SHP77 treated with DMSO at 0.1 percent for 48 hours (cell line): ENCODE data around the gene NEBL.

Source experiments
- DNase-seq: peaks from one replicate; lab custom pipeline; 2025; lab: John Stamatoyannopoulos, UW

The NEBL gene

GRCh38 chr10:20903635-20904390 is 6.7 kb upstream of the NEBL start:
- DNase-seq, result no peak

- no peak for DNase-seq
Measured at GRCh38 chr10:20901110-20901509, 4.0 kb upstream of the NEBL start.

GRCh38 chr10:20898866-20899535 is 1.9 kb upstream of the NEBL start:
- DNase-seq, result no peak

GRCh38 chr10:20893297-20893696 is 3.8 kb downstream of the NEBL start:
- DNase-seq, result no peak

GRCh38 chr10:20892796-20893195 is 4.3 kb downstream of the NEBL start:
- DNase-seq, result no peak

- no peak for DNase-seq
Measured at GRCh38 chr10:20892011-20892585, 5.0 kb downstream of the NEBL start.

GRCh38 chr10:20891338-20891714 is 5.8 kb downstream of the NEBL start:
- DNase-seq, result no peak

- peak; percentile 29 for DNase-seq
Measured at GRCh38 chr10:20890491-20891337, 6.4 kb downstream of the NEBL start.

GRCh38 chr10:20890009-20890408 is 7.1 kb downstream of the NEBL start:
- peak; percentile 66 for DNase-seq

- peak; percentile 31 for DNase-seq
Measured at GRCh38 chr10:20888620-20889330, 8.3 kb downstream of the NEBL start.

GRCh38 chr10:20887706-20888555 is 9.2 kb downstream of the NEBL start:
- DNase-seq, result no peak

- peak; percentile 26 for DNase-seq
Measured at GRCh38 chr10:20885678-20886077, 11.4 kb downstream of the NEBL start.

GRCh38 chr10:20883552-20883951 is 13.6 kb downstream of the NEBL start:
- no peak for DNase-seq

- no peak for DNase-seq
Measured at GRCh38 chr10:20882091-20882490, 15.0 kb downstream of the NEBL start.

GRCh38 chr10:20879136-20879535 is 18.0 kb downstream of the NEBL start:
- DNase-seq, result no peak

- no peak for DNase-seq
Measured at GRCh38 chr10:20877986-20878983, 18.8 kb downstream of the NEBL start.

- no peak for DNase-seq
Measured at GRCh38 chr10:20877554-20877953, 19.6 kb downstream of the NEBL start.

GRCh38 chr10:20874261-20874660 is 22.9 kb downstream of the NEBL start:
- no peak for DNase-seq

GRCh38 chr10:20871970-20872369 is 25.1 kb downstream of the NEBL start:
- DNase-seq, result peak; percentile 60

- no peak for DNase-seq
Measured at GRCh38 chr10:20870834-20871233, 26.3 kb downstream of the NEBL start.
